Right atrium auricular region (tissue), 2 donors: ENCODE measurements around the gene MYO1E. TPM values are rescaled to one million over a fixed set of nuclear protein-coding genes. Genes with fewer than 3 reads are reported as not detected.
"Not testable (repeated sequence)": the region's sequence is repeated elsewhere in the genome, so short reads cannot be mapped to it uniquely, and the experiment has no call there.

Experiments
- DNase-seq: peaks from one replicate; pipeline ENCODE4 v3.0.0-alpha.2; 2019; ENCODE audit warnings: low spot score
- H3K27ac ChIP-seq, 2 donors: fragments of 200-600 bp; sonication (generic); 1 replicate in 1 of 2; 2 replicates in 1 of 2; pipeline ENCODE4 v1.5.1; 2016 to 2019
- H3K27me3 ChIP-seq, 2 donors: fragments of 200-600 bp; sonication (generic); one replicate each; pipeline versions ENCODE4 v1.5.1 to v1.6.0; 2017 to 2019
- H3K36me3 ChIP-seq: fragments of 200-600 bp; sonication (generic); one replicate; pipeline ENCODE4 v1.5.1; 2016
- H3K4me1 ChIP-seq, 2 donors: fragments of 200-600 bp; sonication (generic); one replicate each; pipeline versions ENCODE4 v1.5.1 to v1.6.0; 2017 to 2019
- H3K4me3 ChIP-seq, 2 donors: fragments of 200-600 bp; sonication (generic); 1 replicate in 1 of 2; 2 replicates in 1 of 2; pipeline ENCODE4 v1.5.1; 2017 to 2019; ENCODE audit warnings: mild to moderate bottlenecking in 1 of 2, moderate library complexity in 1 of 2
- H3K9me3 ChIP-seq, 2 donors: fragments of 200-600 bp; sonication (generic); one replicate each; pipeline ENCODE4 v1.5.1; 2019
- total RNA-seq, 2 donors: library from RNA; depleted of rRNA; stranded (reverse); fragments of >200 nt; gene quantifications; one replicate each; pipeline ENCODE4 v1.1.0, GENCODE V29; 2016
- TF ChIP-seq, protein P1 (sequence below), 2 donors: fragments of 200-600 bp; sonication (generic); IDR thresholded peaks; one replicate each; pipeline ENCODE4 v1.5.1; 2019; ENCODE audit warnings: antibody characterized with exemption in 2 of 2

MYO1E gene
- total RNA-seq, 2 donors from 2014 or later, result 9.6 to 17.2 TPM

DNA sequence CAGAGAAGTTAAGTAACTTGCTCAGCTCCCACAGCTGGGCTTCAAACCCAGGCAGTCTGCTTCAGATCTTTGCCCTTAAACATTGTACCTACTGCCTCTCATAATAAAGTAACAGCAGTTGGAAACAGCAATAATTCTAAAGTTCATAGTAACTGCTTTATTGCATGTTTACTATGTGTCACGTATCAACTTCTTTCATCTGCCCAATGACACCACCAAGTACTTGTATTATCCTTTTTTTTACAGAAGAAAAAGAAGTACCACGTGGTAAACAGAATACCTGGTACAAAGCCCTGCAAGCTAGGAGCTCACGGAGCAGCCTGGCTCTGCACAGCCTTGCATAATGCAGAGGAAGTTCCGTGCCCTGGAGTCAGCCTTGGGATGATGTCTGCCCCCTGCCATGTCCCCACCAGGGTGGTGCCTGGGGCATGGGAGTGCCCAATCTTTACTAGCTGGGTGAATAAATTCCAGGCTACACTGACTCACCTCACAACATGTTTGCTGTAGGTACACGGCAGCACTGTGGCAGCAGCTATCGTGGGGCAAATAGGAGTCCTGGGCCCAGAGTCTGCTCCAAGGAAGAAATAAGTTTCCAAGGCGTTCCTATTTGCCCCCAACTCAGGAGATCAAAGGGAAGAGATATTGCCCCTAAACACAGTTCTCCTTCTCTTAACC is 88.8 kb downstream of the MYO1E start:
- Histone ChIP-seq H3K9me3 (no peaks in the 10 kb centered on the region), H3K4me1 (no peaks in the 10 kb centered on the region), H3K27ac (no peak overlapping the region), H3K36me3 (no peaks in the 10 kb centered on the region), H3K4me3 (no peak overlapping the region), H3K27me3 (no peaks in the 10 kb centered on the region)
- TF ChIP-seq, protein P1, sequence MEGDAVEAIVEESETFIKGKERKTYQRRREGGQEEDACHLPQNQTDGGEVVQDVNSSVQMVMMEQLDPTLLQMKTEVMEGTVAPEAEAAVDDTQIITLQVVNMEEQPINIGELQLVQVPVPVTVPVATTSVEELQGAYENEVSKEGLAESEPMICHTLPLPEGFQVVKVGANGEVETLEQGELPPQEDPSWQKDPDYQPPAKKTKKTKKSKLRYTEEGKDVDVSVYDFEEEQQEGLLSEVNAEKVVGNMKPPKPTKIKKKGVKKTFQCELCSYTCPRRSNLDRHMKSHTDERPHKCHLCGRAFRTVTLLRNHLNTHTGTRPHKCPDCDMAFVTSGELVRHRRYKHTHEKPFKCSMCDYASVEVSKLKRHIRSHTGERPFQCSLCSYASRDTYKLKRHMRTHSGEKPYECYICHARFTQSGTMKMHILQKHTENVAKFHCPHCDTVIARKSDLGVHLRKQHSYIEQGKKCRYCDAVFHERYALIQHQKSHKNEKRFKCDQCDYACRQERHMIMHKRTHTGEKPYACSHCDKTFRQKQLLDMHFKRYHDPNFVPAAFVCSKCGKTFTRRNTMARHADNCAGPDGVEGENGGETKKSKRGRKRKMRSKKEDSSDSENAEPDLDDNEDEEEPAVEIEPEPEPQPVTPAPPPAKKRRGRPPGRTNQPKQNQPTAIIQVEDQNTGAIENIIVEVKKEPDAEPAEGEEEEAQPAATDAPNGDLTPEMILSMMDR (IDR thresholded peaks at IDR 0.05), result no peak
- DNase-seq, result no peak

DNA sequence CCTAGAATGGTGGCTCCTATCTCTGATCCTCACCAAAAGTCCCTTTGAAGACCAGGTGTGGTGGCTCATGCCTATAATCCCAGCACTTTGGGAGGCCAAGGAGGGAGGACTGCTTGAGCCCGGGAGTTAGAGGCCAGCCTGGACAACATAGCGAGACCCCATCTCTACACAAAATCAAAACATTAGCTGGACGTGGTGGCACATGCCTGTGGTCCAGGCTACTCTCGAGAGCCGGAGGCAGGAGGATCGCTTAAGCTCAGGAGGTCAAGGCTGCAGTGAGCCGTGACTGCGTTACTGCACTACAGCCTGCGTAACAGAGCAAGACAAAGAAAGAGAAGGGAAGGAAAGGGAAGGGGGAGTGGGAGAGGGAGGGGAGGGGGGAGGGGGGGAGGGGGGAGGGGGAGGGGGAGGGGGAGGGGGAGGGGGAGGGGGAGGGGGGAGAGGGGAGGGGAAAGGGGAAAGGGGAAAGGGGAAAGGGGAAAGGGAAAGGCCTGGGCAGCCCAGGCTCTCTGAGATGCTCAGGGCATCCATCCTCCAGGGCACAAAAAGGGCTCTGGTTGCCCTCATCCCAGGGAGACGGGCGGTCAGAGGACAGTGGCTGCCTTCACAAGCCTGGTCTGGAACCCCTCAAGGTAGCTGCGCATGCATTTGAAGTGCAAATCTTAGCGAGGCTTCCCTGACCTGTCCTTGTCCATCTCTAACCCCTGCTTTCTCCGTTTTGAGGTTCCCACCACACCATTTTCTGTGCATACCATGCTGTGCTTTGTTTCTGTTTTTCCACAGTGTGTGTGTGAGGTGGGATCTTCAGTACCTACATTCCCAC is 89.9 kb downstream of the MYO1E start:
- no peaks in the 10 kb centered on the region for H3K4me1 ChIP-seq
- no peaks in the 10 kb centered on the region for H3K36me3 ChIP-seq
- TF ChIP-seq, protein P1 (IDR thresholded peaks at IDR 0.05), result no peak
- no peaks in the 10 kb centered on the region for H3K9me3 ChIP-seq
- H3K27me3 ChIP-seq, result no peaks in the 10 kb centered on the region
- H3K4me3 ChIP-seq, result no peak overlapping the region
- no peak overlapping the region for H3K27ac ChIP-seq
- DNase-seq, result no peak

DNA sequence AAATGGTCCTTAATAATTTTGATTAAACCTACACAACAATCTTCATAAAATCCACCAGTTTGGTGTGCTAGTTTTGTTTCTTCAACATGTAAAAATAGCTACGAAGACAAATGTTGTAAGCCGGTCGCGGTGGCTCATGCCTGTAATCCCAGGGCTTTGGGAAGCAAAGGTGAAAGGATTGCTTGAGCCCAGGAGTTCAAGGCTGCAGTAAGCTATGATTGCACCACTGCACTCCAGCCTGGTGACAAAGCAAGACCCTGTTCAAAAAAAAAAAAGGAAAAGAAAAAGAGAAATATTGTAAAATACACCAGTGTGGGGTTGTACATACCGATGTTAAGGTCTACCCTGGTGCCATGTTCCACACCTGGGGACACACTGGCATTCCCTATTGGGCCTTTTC is 91.0 kb downstream of the MYO1E start:
- no peak for DNase-seq
- no peak overlapping the region for H3K4me3 ChIP-seq
- TF ChIP-seq, protein P1 (IDR thresholded peaks at IDR 0.05), result no peak
- no peaks in the 10 kb centered on the region for H3K27me3 ChIP-seq
- H3K36me3 ChIP-seq, result no peaks in the 10 kb centered on the region
- no peaks in the 10 kb centered on the region for H3K9me3 ChIP-seq
- H3K4me1 ChIP-seq, result no peaks in the 10 kb centered on the region
- no peak overlapping the region for H3K27ac ChIP-seq

DNA sequence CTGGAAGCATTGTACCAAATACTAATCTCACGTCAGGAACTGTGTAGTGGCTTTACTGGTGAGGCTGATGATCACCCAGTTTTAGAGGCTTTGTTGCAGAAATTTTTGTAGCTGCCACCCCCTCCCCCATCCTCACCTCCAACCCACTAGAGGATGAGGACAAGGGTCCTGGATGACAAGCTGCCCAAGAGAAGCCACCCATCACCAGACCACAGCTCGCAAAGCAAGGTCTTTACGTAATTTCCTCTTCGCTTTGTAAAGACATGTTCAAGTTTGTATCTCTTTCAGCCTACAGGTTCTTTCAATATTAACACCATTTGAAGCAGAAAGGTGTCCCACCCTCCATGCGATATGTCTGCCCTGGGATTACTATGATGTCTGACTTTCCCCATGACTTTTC is 91.8 kb downstream of the MYO1E start:
- no peaks in the 10 kb centered on the region for H3K4me1 ChIP-seq
- no peaks in the 10 kb centered on the region for H3K9me3 ChIP-seq
- H3K27me3 ChIP-seq, result no peaks in the 10 kb centered on the region
- no peak overlapping the region for H3K4me3 ChIP-seq
- H3K27ac ChIP-seq, result no peak overlapping the region
- TF ChIP-seq, protein P1 (IDR thresholded peaks at IDR 0.05), result no peak
- DNase-seq, result no peak
- H3K36me3 ChIP-seq, result no peaks in the 10 kb centered on the region

DNA sequence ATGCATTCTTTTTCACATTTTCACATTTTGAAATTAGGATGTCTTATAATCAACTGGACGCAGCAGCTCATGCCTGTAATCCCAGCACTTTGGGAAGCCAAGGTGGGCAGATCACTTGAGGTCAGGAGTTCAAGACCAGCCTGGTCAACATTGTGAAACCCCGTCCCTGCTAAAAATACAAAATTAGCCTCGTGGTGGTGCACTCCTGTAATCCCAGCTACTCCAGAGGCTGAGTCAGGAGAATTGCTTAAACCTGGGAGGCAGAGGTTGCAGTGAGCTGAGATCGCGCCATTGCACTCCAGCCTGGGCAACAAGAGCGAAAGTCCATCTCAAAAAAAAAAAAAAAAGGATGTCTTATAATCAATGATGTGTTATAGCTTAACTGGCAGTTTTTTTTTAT is 92.4 kb downstream of the MYO1E start:
- not testable (repeated sequence) for DNase-seq, H3K4me3 ChIP-seq, H3K27me3 ChIP-seq, H3K36me3 ChIP-seq, H3K4me1 ChIP-seq, H3K9me3 ChIP-seq, H3K27ac ChIP-seq

DNA sequence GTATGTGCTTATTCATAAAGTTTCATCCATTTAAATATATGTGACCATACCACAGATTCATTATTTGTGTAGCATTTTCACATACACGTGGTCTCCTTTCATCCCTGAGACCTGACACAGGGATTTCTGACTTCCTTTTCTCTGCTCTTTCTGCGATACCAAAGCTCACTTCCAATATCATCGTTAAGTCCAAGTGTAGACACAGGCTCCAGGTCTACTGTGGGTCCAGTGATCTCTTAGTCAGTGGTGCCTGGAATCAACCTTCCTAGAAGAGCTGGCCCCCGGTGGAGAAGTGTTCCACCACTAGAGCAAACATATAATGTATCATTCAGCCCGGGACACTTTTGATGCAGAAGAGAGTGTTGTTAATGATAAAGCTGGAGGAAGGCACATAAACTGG is 93.6 kb downstream of the MYO1E start:
- Histone ChIP-seq H3K9me3 (no peaks in the 10 kb centered on the region), H3K27ac (no peak overlapping the region), H3K27me3 (no peaks in the 10 kb centered on the region), H3K36me3 (no peaks in the 10 kb centered on the region), H3K4me1 (no peaks in the 10 kb centered on the region), H3K4me3 (no peak overlapping the region)
- no peak for DNase-seq
- TF ChIP-seq, protein P1 (IDR thresholded peaks at IDR 0.05), result no peak
